Measurements from ENCODE around the gene TRAPPC4.
A peak's percentile ranks its signal among the peaks of the same experiment; 100 is the strongest.
"Not testable (repeated sequence)": the region's sequence is repeated elsewhere in the genome, so short reads cannot be mapped to it uniquely, and the experiment has no call there.

Gene TRAPPC4

DNA sequence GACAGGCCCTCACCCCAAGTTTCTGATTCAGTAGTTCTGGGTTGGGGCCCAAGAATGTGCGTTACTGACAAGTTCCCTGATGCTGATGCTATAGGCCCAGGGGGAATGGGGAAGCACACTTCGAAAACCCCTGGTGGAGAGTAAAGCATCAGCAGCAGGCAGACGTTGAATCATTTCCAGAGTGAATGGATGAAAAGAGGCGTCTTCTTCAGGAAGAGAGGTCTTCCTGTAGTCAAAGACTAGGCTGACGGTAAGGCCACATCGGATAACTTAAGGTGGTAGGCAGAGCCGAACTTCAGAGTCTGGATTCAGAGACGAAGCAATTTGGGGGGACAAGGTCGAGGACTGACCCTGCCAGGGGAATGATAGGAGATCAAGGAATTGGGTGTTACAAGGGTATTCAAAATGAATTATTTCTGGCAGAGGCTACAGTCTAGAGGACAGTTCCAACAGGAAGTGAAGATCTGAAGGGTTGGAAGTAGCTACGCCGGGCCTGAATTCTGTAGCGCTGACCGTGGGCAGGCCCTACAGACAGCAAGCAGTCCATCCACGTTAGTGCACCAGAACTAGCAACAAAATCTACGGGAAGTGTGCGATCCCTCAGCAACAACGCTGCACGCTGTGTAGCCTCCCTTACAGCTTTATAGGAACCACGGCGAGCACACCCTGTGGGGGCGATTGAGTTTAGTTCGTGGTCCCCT, 21.5 kb upstream of the TRAPPC4 start:
- no peak for DNase-seq (ENCODE audit: low read depth in 1 of 2, low spot score in 1 of 2)

DNA sequence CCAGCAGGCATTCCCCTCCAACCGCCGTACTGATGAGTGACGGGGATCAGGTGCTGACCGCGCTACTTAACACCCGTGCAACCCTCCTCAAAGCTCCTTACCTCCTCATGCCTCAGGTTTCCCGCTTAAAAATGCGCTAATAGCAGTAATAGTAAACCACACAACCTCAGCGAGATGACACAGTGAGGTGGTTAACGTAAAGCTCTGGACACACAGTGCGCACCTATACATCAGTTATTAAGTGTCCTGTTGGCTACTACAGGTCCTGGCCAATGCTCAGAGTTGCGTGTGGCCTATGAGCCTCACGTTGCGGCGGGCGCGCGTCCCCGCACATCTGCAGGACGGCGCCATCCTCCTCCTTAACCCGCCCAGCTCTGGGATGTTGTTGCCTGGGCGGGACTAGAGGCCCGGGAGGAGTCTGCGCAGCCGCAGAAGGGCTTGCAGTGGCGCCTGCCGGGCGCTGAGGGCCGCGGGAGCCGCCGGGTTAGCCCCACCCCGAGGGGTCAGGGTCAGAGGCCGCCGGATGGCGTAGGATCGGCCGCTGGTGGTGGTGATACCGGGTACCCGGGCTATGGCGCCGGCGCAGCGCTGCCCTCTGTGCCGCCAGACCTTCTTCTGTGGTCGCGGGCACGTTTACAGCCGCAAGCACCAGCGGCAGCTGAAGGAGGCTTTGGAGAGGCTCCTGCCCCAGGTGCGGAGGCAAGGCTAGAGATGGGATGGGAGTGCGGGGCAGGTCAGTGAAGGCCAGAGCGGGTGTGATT, 20.8 kb upstream of the TRAPPC4 start, which contains the start of gene CENATAC:
CENATAC (plus strand) TSS at position 512 of the 761 bp plus-strand sequence; CDS start at position 572, 60 bp downstream.
- in situ Hi-C loops (cut with HindIII; ENCODE audit: low pct_unique_long_range_greater_than_20kb, low sequenced_read_pairs) = no loop called here
- no peak for TF ChIP-seq JUND (IDR thresholded peaks at IDR 0.05; ENCODE audit: low read depth)
- peak; percentile 94 to 99 for DNase-seq (ENCODE audit: low read depth in 1 of 2, low spot score in 1 of 2)

More for the DNA sequence above, 21.5 kb upstream of the TRAPPC4 start:
- TF ChIP-seq JUND (IDR thresholded peaks at IDR 0.05; ENCODE audit: low read depth) = no peak
- in situ Hi-C loops (cut with HindIII; ENCODE audit: low pct_unique_long_range_greater_than_20kb, low sequenced_read_pairs) = no loop called here

DNA sequence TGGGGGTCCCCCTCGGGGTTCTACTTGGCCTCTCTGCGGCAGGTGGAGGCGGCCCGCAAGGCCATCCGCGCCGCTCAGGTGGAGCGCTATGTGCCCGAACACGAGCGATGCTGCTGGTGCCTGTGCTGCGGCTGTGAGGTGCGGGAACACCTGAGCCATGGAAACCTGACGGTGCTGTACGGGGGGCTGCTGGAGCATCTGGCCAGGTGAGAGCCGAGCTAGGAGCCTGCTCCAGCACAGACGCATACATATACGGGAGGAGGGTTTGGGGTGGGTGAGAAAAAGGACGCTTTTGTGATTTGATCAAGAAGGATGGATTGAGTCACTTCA, 20.2 kb upstream of the TRAPPC4 start:
- no peak for TF ChIP-seq JUND (IDR thresholded peaks at IDR 0.05; ENCODE audit: low read depth)
- DNase-seq (ENCODE audit: low read depth in 1 of 2, low spot score in 1 of 2) = peak in 1 of 2 experiments; percentile 33
- in situ Hi-C loops (cut with HindIII; ENCODE audit: low pct_unique_long_range_greater_than_20kb, low sequenced_read_pairs) = no loop called here

DNA sequence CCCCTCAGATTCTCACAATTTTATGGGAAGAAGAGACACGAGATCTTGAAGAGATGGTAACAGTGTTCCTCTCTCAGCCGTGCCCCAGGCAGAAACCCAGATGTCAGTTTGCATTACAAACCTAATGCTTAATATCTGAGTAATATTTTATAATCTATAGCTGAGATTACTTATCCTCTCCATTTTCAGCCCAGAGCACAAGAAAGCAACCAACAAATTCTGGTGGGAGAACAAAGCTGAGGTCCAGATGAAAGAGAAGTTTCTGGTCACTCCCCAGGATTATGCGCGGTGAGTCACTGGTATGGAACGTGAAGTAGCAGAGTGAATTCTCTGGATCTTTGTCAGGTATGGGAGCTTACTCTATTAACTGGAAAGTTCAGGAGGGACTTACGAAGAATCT, 19.7 kb upstream of the TRAPPC4 start:
- peak; percentile 91 for TF ChIP-seq JUND (IDR thresholded peaks at IDR 0.05; ENCODE audit: low read depth)
- in situ Hi-C loops (cut with HindIII; ENCODE audit: low pct_unique_long_range_greater_than_20kb, low sequenced_read_pairs) = no loop called here
- peak; percentile 72 to 79 for DNase-seq (ENCODE audit: low read depth in 1 of 2, low spot score in 1 of 2)

DNA sequence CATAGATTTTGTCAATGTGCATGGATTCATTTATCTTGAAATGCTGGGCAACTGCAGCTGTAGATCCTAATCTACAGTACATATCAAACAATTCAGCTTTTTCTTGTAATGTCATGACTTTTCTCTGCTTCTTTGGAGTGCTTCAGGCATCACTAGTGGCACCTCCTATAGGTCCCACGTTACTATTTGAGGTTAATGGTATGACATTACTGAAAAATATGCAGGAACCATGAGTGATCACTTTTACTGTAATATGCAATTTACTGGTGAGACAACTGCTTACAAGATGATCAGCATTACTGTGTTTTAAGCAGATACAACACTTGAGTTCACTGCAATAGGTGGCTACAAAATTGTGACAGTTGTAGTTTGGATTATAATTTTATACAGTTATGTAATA, 17.7 kb upstream of the TRAPPC4 start:
- in situ Hi-C loops (cut with HindIII; ENCODE audit: low pct_unique_long_range_greater_than_20kb, low sequenced_read_pairs) = no loop called here

DNA sequence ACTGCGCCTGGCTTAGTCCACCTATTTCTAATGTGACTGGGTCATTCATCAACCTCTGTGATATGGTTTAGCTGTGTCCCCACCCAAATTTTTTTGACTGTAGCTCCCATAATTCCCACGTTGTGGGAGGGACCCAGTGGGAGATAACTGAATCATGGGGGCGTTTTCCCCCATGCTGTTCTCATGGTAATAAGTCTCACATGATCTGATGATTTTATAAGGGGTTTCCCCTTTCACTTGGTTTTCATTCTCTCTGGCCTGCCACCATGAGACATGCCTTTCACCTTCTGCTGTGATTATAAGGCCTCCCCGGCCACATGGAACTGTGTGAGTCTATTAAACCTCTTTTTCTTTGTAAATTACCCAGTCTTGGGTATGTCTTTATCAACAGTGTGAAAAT, 11.9 kb upstream of the TRAPPC4 start:
- TF ChIP-seq JUND (IDR thresholded peaks at IDR 0.05; ENCODE audit: low read depth) = no peak
- DNase-seq (ENCODE audit: low read depth in 1 of 2, low spot score in 1 of 2) = no peak
- in situ Hi-C loops (cut with HindIII; ENCODE audit: low pct_unique_long_range_greater_than_20kb, low sequenced_read_pairs) = no loop called here

More for the DNA sequence above, 17.7 kb upstream of the TRAPPC4 start:
- TF ChIP-seq JUND (IDR thresholded peaks at IDR 0.05; ENCODE audit: low read depth) = no peak
- no peak for DNase-seq (ENCODE audit: low read depth in 1 of 2, low spot score in 1 of 2)

DNA sequence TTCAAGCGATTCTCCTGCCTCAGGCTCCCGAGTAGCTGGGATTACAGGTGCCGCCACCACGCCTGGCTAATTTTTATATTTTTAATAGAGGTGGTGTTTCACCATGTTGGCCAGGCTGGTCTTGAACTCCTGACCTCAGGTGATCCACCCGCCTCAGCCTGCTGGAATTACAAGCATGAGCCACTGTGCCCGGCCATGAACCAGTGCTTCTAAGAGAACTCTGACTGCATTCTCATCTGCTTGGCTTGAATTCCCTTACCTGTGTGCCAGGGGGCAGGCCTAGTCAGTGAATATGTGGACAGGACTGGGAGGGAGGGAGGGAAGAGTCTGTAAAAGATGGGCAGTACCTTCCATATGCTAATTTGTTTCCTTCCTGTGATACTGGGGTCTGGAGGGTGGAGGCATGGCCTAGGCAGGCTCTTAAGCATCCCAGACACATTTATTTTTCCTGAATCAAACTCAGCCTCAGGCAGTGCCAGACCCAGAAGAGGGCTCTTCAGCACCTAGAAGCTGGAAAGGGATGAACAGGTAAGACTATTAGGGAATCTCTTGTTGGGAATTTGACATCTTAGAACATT, 7.0 kb upstream of the TRAPPC4 start:
- TF ChIP-seq JUND (IDR thresholded peaks at IDR 0.05; ENCODE audit: low read depth) = no peak
- DNase-seq (ENCODE audit: low read depth in 1 of 2, low spot score in 1 of 2) = peak in 1 of 2 experiments; percentile 47
- in situ Hi-C loops (cut with HindIII; ENCODE audit: low pct_unique_long_range_greater_than_20kb, low sequenced_read_pairs) = no loop called here

DNA sequence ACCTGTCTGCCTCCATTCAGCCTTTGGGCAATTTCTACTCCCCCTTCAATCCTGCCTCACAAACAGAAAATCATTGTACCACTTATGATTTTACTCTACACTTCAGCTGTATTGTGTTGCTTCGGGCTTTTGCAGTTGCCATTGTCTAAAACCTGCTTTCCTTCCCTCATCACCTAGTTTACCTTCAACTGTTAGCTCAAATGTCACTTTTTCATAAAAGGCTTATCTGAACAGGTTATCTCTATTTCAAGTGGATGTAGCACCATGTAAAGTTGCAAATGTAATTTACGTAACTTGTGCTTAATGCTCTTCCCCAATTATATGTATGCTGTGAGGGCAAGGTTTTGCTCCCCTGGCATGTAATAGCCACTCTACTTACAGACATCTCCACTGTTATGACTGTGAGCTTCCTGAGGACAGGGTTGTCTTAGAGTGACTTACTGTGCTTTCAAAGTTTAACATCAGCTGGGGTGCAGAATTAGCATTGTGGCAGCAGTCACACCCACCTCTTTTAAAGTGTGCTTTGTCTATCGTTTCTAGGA, 5.9 kb upstream of the TRAPPC4 start:
- TF ChIP-seq JUND (IDR thresholded peaks at IDR 0.05; ENCODE audit: low read depth) = no peak
- no peak for DNase-seq (ENCODE audit: low read depth in 1 of 2, low spot score in 1 of 2)
- in situ Hi-C loops (cut with HindIII; ENCODE audit: low pct_unique_long_range_greater_than_20kb, low sequenced_read_pairs) = no loop called here

DNA sequence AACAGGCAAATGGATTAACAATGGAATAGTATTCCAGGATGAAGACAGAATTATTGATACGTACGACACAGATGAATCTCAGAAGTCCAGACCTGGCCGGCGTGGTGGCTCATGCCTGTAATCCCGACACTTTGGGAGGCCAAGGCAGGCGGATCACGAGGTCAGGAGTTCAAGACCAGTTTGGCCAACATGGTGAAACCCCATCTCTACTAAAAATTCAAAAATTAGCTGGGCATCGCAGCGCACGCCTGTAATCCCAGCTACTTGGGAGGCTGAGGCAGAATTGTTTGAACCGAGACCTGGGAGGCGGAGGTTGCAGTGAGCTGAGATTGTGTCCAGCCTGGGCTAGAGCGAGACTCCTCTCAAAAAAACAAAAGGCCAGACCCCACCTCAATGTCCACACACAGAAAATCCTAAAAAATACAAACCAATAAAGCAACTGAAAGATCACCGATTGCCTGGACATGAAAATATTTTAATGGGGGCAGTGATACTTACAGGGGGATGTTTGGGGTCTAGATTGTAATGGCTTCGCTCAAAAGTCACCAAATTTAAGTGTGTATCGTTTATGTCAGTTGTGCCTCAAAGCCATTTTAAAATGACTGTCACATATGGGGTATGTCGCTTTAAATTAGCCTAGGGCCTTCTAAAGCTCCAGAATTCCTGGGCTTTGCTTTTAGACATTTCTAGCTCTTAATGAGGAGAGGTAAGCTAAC, 4.2 kb upstream of the TRAPPC4 start:
- TF ChIP-seq JUND (IDR thresholded peaks at IDR 0.05; ENCODE audit: low read depth) = no peak
- no peak for DNase-seq (ENCODE audit: low read depth in 1 of 2, low spot score in 1 of 2)
- in situ Hi-C loops (cut with HindIII; ENCODE audit: low pct_unique_long_range_greater_than_20kb, low sequenced_read_pairs) = no loop called here

DNA sequence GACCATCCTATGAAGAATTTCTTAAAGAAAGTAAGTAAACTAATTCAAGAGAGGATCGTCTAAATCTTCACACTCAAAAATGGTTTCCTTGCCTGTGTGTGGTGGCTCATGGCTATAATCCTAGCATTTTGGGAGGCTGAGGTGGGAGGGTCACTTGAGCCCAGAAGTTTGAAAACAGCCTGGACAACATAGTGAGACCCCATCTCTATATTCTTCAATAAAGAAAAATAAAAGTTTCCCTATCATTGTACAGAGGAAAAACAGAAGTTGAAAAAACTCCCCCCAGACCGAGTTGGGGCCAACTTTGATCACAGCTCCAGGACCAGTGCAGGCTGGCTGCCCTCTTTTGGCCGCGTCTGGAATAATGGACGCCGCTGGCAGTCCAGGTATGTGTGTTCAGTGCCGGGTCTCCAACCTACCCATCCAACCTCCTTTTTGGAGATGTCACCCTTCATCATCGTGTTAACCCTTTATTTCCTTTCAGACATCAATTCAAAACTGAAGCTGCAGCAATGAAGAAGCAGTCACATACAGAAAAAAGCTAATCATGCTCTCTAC, 3.4 kb upstream of the TRAPPC4 start:
- in situ Hi-C loops (cut with HindIII; ENCODE audit: low pct_unique_long_range_greater_than_20kb, low sequenced_read_pairs) = no loop called here
- no peak for TF ChIP-seq JUND (IDR thresholded peaks at IDR 0.05; ENCODE audit: low read depth)
- peak in 1 of 2 experiments; percentile 56 for DNase-seq (ENCODE audit: low read depth in 1 of 2, low spot score in 1 of 2)

DNA sequence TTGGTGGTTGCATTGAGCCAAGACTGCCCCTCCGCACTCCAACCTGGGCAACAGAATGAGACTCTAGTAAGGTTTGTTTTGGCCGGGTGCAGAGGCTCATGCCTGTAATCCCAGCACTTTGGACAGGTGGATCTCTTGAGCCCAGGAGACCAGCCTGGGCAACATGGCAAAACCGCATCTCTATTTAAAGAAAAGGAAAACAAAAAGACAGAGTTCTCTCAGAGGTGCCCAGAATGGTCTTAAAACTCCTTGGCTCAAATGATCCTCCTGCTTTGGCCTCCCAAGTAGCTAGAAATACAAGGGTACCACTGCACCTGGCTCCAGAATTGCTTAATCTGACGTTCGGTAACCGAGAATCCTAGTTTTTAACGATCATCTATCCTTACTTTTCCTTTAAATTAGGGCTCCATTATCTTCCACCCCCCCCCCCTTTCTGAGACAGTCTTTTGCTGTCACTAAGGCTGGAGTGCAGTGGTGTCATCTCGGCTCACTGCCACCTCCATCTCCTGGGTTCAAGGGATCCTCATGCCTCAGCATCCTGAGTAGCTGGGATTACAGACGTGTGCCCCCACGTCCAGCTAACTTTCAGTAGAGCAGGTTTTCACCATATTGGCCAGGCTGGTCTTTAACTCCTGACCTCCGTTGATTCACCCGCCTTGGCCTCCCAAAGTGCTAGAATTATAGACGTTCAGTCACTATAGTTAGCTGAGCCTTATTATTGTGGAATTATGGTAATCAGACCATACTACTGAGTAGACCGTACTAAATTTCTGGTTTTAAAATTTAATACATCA, 2.2 kb upstream of the TRAPPC4 start:
- in situ Hi-C loops (cut with HindIII; ENCODE audit: low pct_unique_long_range_greater_than_20kb, low sequenced_read_pairs) = no loop called here
- DNase-seq (ENCODE audit: low read depth in 1 of 2, low spot score in 1 of 2) = no peak
- TF ChIP-seq JUND (IDR thresholded peaks at IDR 0.05; ENCODE audit: low read depth) = no peak

DNA sequence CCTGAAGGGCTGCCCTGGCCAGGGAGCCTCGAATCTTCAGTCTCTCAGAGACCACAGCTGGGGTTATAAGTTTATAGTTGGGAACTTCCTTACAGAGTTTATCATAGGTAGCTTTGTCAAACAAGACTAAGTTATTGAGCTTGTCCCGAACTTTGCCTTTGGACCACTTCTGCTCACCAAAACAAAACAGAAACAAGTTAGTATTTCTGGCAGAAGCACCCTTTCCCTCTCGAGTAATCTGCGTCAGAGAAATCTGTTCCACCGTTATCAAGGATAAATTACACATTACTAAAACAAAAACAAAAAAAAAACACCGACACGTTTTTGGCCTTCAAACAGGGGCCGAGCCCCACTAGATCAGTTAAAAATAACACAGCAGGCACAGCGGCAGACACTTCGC, 1.2 kb upstream of the TRAPPC4 start:
- in situ Hi-C loops (cut with HindIII; ENCODE audit: low pct_unique_long_range_greater_than_20kb, low sequenced_read_pairs); DNase-seq (ENCODE audit: low read depth in 1 of 2, low spot score in 1 of 2): not testable (repeated sequence)
